GM21619 (cell line): ENCODE results near the gene USP46.

ENCODE experiments used
- ATAC-seq: cut with Tn5 transposase; IDR thresholded peaks from one replicate; pipeline ENCODE4 v1.9.1; 2021; ENCODE audit not compliant: unreplicated experiment

USP46 gene

DNA sequence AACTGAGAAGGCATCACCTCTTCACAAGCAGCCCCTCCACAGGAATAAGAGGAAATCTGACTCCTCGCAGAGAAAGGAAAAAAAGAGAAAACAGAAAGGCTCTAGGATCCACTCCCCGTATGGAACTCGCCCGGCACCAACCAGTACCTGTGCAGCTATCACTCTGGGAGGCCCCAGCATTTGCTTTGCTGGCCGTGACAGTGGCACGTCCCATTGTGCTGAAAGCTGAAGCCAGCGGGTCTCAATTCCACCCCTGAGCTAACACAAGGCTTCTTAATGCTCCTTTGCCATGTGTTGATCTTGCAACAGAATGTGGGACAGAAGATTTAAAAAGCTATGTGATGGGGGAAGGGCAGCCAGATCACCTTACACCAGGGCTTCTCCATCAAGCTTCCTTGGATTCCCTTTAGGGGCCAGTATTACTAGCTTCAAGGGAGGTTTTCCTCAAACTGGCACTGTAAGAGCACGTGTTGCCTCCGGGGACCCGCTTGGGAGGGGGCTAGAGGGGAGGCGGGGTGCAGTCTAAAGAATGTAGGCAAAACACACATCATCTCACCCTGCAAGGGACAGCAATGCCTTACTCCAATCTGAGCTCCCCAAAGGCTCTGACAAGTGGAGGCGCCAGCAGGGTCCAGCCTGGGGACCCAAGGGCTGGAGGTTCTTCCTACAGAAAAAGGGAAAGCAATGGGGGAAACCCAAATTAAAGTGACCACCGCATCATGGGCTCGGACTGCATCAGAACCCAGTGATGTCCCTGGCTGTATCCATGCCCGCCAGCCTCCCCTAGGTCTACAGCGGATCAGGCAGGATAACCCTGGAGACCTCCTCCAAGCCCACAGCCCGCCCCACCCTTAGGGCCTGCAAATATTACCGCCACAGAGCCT, 1.2 kb downstream of the USP46 start:
- ATAC-seq = no peak

DNA sequence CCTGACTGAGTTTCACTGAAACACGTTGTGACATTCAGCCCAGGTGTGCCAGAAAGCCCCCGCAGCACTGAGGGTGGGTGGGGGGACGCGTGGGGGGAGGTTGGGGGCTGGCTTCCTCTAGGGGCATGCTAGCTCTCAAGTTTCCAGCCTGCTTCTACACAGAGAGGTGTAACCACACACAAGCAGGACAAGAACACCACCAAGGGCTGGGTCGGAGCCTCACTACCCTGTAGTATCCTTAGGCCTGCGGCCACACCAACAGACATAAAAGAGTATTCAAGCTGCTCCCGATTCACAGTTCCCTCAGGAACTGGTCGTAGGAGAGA, 1.8 kb downstream of the USP46 start:
- ATAC-seq = no peak

DNA sequence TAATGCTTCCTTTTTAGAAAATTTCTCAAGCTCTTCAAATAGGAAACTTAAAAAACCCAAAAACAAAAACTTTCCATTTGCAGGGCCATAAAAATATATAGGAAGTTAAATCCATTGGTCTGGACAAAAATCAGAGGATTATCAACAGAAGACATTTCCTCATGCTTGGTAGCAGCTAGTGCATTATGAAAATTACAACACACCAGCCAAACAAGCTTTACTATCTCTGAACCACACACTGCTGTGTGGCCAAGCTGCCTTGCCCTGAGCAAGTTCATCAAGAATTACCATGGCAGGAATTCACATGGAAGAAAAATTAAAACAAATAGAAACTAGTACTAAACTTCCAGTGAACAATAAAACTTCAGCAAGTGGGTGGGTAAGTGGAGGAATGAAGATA, 3.6 kb downstream of the USP46 start:
- ATAC-seq = no peak

GRCh38 chr4:52651996-52652672, 7.0 kb downstream of the USP46 start:
- no peak for ATAC-seq

GRCh38 chr4:52648836-52649235, 10.3 kb downstream of the USP46 start:
- no peak for ATAC-seq

GRCh38 chr4:52646741-52647140, 12.4 kb downstream of the USP46 start:
- ATAC-seq = no peak

GRCh38 chr4:52646096-52646495, 13.0 kb downstream of the USP46 start:
- no peak for ATAC-seq

- ATAC-seq = no peak
Measured at GRCh38 chr4:52645300-52645699, 13.8 kb downstream of the USP46 start.

DNA sequence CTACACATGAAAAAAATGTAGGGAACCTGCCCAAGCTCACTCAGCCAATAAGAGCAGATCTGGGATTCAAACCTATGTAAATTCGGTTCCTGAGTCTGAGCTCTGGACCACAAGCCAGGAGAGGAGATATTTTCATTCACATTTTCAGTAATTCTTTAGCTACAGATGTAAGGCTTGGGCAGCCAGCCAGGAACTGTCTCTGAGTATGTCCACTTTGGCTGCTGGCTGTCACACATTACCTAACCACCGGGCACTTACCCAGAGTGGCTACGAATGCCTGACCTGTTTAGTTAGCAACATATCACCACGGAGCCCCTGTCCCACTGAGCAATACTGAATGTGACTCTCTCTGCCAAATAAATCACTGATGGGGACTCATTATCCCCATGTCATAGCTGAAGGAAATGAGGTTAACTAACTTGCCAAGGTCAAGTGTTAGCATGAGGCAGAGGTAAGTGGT, 15.3 kb downstream of the USP46 start:
- peak; percentile 26 for ATAC-seq

DNA sequence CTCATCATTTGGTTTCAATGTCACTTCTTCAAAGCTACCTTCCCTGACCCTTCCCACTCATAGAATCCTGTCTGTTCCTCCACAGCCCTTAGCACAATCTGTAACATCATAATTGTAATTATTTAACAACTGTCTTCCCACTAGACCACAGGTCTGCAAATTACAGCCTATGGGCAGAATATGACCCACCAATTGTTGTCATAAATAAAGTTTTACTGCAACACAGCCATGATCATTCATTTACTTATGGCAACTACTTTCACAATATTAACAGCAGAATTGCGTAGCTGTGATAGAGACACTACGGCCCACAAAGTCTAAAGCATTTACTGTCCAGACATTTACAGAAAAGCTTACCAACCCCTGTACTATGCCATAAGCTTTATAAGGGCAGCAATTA, 15.9 kb downstream of the USP46 start:
- no peak for ATAC-seq

DNA sequence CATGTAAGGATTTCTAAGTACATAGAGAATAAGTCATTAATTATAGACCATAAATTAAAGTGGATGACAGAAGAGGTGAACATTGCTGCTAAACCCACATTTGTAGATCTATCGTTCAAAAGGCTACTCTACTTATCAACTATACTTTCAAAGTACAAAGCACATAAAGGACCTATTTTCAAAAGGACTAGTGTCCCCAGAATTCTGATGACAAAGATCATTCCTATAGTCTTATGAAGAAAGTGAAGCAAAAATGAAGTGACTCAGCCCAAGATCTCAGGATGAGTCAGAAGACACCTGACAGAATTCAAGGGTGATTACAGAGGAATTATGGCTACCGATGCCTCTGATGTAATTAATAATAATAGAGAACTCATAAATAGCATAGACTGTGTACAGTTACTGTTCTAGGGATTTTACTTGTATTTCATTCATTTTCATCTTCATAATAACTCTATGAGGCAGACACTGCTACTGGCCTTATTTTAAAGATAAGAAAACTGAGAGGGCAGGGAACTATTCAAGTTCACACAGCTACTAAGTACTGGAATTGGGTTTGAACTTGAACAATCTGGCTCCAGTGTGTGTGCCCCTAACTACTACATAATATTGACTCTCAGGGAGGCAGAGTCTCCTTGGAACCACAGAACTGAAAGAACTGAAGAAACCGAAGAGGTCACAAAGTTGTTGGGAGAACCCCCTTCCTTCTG, 17.1 kb downstream of the USP46 start:
- peak; percentile 85 for ATAC-seq

DNA sequence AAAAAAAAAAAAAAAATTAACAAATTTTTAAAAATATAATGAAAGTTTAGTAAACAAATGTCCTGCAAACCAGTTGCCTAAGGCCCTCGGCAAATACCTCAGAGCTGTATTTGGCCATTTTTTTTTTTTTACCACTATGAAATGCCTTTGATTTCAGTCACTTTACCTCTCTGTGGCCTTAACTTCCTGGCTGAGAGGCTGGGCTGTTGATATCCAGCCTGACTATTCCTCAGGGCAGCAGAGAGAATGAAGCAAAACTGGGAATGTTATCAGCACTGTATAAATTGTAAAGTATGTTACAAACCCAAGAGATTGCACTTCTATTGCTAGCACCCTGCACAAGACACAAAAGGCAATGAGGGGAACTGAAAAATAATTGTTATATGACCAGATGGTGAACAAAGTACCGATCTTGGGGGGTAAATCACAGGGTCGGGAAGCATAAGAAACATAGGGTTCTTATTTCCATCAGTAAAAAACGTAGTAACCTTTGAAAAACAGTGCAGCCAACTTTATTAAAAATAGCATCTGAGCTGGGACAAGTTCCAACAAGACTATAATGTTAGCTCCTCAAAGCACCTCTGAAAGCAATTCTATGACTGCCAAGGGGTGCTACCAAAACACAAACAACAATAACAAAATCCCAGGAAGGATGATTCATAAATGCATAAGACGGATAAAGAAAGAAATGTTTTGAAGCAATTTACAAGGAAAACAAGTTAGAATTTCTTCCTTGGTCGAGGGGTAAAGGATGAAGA, 18.1 kb downstream of the USP46 start:
- no peak for ATAC-seq

DNA sequence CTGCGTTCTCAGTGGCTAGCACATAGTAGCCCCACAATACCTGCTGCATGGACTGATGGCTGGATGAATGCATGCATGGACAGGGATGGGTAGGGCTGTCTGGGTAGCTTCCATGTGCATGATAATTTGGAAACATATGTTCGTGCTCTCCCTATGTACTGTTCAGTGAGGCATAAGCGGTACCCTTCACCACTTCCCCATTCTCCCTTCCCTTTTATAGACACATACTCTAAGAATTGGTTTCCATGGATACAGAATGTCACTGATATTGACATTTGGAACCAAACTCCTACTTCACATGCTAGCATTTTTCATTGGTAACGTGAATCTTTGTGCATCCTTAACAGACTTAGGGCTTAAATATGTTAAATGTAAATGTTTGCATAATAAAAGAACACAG, 20.4 kb downstream of the USP46 start:
- peak; percentile 31 for ATAC-seq

DNA sequence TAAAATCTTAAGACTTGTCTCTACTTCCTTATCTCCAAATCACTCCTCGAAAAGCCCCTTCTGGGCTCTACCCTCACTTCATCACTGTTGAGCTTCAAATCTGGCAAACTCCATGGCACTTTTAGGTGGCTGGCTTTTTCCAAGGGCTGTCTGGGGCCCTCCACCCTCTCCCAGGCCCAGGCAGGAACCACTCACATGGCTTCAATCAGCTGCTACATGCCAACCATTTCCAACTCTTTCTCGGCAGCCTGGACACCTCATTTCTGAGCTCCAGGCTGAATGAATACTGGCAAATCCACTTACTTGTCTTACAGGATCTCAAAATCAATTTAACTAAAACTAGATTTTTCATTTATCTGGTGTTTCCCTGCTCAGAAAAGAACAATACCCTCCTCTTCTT, 22.0 kb downstream of the USP46 start:
- no peak for ATAC-seq

DNA sequence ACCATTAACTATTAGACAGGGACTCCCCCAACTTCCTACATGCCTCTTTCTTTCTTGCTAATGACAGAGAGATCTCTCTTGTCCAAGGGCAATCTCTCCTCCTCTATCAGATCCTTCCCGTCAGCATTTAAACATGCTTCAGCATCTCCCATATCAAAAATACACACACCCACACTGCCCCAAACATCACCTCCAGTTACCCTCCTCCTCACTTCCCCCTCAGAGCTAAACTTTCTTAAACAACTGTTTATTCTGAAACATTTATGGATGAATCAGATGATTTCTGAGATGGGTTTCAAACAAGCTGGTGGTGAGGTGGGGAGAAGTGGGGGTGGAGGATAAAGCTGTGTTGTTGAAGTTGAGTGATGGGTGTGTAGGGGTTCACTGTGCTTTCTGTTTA, 23.5 kb downstream of the USP46 start:
- no peak for ATAC-seq

DNA sequence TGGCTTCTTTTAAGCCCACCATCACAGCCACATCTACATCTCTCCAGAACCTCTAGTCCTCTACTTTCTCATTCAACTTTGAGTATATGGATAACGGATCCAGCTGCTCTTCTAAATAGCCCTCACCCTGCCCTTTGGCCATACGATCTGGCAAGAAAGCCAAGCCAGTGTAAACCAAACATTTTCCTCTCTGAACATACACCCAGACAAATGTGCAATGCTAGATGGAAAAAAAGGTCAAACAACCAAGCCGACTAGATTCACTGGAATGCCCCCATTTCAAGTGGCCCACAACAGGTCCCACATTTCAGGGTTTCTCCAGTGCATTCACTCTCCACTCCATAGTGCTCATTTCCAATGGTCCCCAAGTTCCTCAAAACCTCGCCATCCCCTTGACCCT, 24.0 kb downstream of the USP46 start:
- ATAC-seq = no peak

- no peak for ATAC-seq
Measured at GRCh38 chr4:52633846-52634245, 25.3 kb downstream of the USP46 start.

DNA sequence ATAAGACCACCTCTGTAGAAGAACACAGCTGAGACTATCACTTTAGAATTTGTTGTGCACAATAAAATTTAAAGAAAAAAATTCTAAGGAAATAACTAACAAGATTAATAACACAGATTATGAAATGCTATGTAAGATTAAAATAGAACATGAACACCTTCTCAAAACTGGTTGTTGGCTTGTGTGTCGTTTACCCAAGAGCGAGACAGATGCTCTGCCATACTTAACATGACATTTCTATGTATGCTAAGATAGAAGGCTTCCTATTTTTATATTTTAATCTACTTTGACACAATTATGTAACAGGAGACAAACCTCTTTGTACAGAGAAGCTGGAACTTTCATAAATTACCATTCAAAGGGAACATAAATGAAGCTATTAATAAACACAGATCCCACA, 30.1 kb downstream of the USP46 start:
- ATAC-seq = no peak

DNA sequence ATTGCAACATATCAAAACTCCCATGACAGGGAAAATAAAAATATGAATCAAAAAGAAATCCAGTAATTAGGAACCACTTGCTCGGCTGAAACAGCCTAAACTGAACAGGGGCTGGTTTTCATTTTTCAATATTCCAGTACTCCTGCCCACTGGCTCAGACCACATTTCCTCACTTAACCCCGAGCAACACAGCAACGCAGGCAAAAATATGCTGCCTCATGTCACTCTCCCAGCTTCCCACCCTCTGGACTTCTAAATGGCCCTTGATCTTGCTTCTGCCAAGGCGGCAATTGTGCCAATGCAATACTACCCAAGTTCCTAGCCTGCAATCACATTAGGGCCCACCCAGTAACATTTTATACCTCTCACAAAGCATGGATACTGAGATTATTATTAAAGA, 30.6 kb downstream of the USP46 start:
- ATAC-seq = no peak

DNA sequence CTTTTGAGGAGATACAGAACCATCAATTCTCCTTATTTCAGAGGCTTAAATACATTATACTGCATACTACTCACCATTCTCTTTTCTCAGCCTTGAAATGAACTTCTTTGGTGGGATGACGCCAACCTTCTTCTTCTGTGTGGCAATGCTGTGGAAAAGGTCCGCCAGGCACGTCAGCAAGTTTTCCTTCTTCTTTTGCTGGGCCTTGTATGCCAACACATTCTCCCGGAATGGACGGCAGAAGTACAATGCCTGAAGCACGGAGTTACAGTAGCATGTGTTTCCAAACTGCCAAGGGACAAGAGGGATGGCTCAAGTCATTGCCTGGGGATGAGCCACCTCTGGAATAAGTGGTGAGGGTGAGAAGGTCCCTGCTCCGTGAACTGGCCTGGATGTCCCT, 31.2 kb downstream of the USP46 start:
- no peak for ATAC-seq

GRCh38 chr4:52625216-52625615, 33.9 kb downstream of the USP46 start:
- ATAC-seq = no peak
